ENCODE results near the gene ATIC.

DNA sequence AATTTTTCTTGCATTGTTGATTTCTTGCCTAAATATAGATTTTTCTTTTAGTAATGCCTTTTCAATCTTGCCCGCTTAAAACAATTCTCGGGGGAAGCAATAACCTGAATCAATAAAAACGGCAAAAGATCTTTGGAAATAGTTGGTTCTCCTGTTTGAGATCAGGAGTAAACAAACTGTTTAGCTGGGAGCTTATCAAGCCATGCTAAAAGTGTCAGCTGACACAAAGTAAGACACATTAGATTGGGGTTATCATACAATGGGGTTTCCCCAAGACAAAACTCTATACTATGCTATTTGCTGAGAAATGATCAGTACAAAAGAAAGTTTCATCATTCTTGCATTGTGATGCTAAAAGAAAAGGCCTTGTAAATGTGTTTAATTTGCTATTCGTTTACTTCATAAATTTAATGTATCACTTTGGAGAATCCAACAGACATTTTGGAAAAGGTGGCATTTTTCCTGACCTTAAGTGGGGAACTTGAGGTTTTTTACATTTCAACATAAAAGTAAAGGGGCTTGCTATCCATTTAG lies 46.5 kb downstream of the ATIC start:
- TF ChIP-seq POLR2A (IDR thresholded peaks at IDR 0.05): no peak
- TF ChIP-seq, protein P1, sequence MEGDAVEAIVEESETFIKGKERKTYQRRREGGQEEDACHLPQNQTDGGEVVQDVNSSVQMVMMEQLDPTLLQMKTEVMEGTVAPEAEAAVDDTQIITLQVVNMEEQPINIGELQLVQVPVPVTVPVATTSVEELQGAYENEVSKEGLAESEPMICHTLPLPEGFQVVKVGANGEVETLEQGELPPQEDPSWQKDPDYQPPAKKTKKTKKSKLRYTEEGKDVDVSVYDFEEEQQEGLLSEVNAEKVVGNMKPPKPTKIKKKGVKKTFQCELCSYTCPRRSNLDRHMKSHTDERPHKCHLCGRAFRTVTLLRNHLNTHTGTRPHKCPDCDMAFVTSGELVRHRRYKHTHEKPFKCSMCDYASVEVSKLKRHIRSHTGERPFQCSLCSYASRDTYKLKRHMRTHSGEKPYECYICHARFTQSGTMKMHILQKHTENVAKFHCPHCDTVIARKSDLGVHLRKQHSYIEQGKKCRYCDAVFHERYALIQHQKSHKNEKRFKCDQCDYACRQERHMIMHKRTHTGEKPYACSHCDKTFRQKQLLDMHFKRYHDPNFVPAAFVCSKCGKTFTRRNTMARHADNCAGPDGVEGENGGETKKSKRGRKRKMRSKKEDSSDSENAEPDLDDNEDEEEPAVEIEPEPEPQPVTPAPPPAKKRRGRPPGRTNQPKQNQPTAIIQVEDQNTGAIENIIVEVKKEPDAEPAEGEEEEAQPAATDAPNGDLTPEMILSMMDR (IDR thresholded peaks at IDR 0.05): no peak

All from Peyer's patch (tissue), 4 donors.